Cardiac muscle cell (in vitro differentiated cells and primary cell): ENCODE results near the gene ZNF804B. TPM values are rescaled to one million over a fixed set of nuclear protein-coding genes. Genes with fewer than 3 reads are reported as not detected.

Source experiments
- DNase-seq, 2 donors: peaks; one replicate each; pipeline versions ENCODE4 v3.0.0 to v3.0.0-alpha.2; 2010 to 2017; ENCODE audit warnings: low read depth in 1 of 2, low spot score in 1 of 2
- H3K27ac ChIP-seq: fragments of 200-600 bp; sonication (generic); 2 replicates; pipeline ENCODE4 v1.5.1; 2016
- H3K27me3 ChIP-seq: fragments of 200-600 bp; sonication (generic); 2 replicates; pipeline ENCODE4 v1.6.0; 2016; ENCODE audit warnings: control low read depth
- H3K36me3 ChIP-seq: fragments of 200-600 bp; sonication (generic); 2 replicates; pipeline ENCODE4 v1.5.1; 2016; ENCODE audit warnings: control low read depth
- H3K4me1 ChIP-seq: fragments of 200-600 bp; sonication (generic); 2 replicates; pipeline ENCODE4 v1.8.1; 2017; ENCODE audit warnings: low read depth, mild to moderate bottlenecking, mixed run types
- H3K4me3 ChIP-seq: fragments of 200-600 bp; sonication (generic); 2 replicates; pipeline ENCODE4 v1.5.1; 2016; ENCODE audit warnings: mild to moderate bottlenecking
- H3K9me3 ChIP-seq: fragments of 200-600 bp; sonication (generic); 2 replicates; pipeline ENCODE4 v1.5.1; 2017; ENCODE audit warnings: low read depth, mild to moderate bottlenecking, control low read depth
- polyA plus RNA-seq: library from polyadenylated mRNA; unstranded; fragments of >200 nt; fragmentation: Nextera tagmentation; extraction: Ambion mirVana; gene quantifications from 2 replicates; pipeline ENCODE4 v1.2.1, GENCODE V29; 2016
- total RNA-seq: library from RNA; depleted of rRNA; stranded (reverse); fragments of >200 nt; gene quantifications from 2 replicates; pipeline ENCODE4 v1.2.3, GENCODE V29; 2016
- TF ChIP-seq, protein P1 (sequence below): IDR thresholded peaks from 2 replicates; pipeline ENCODE4 v1.5.1; 2012; ENCODE audit warnings: low read depth, mild to moderate bottlenecking, low read length

ZNF804B gene
- total and polyA plus RNA-seq, 2 experiments from 2014 or later, result 0.06 TPM; not detected in 1

DNA sequence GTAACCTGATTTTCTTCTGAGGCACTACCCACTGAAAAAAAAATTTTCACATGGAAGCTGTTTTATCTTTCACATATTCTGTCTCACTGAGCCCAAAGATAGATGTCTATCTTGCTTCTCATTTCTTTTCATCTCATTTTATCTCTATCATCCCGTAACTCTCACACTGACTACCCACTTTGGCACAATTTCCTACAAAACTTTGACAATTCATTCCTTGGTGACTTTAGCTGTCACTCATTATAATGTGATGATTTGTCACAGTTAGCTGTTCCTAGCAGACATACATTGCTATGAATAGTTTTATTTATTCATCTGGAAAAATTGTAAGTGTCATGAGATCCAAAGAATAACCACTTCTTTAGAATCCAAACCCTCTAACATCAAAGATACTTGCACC lies 625.9 kb downstream of the ZNF804B start:
- no peaks in the 10 kb centered on the region for H3K36me3 ChIP-seq
- H3K4me1 ChIP-seq, result no peaks in the 10 kb centered on the region
- no peak for DNase-seq
- no peak overlapping the region for H3K4me3 ChIP-seq
- H3K27ac ChIP-seq, result no peak overlapping the region
- TF ChIP-seq, protein P1, sequence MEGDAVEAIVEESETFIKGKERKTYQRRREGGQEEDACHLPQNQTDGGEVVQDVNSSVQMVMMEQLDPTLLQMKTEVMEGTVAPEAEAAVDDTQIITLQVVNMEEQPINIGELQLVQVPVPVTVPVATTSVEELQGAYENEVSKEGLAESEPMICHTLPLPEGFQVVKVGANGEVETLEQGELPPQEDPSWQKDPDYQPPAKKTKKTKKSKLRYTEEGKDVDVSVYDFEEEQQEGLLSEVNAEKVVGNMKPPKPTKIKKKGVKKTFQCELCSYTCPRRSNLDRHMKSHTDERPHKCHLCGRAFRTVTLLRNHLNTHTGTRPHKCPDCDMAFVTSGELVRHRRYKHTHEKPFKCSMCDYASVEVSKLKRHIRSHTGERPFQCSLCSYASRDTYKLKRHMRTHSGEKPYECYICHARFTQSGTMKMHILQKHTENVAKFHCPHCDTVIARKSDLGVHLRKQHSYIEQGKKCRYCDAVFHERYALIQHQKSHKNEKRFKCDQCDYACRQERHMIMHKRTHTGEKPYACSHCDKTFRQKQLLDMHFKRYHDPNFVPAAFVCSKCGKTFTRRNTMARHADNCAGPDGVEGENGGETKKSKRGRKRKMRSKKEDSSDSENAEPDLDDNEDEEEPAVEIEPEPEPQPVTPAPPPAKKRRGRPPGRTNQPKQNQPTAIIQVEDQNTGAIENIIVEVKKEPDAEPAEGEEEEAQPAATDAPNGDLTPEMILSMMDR, result no peak
- no peaks in the 10 kb centered on the region for H3K9me3 ChIP-seq
- H3K27me3 ChIP-seq, result no peaks in the 10 kb centered on the region

Other genes starting within 250 kb of the ZNF804B start
- not detected in 2 replicates for gene TEX47, start 36.0 kb downstream of the ZNF804B start, total RNA-seq
- not detected in 2 replicates for gene TEX47, start 36.0 kb downstream of the ZNF804B start, polyA plus RNA-seq